Upper lobe of left lung (tissue), 6 donors: Measurements from ENCODE around the gene R3HDM4. TPM values are rescaled to one million over a fixed set of nuclear protein-coding genes. Genes with fewer than 3 reads are reported as not detected.

Experiments
- ATAC-seq, 2 donors: fragments of 200-7000 bp; cut with Tn5 transposase; one replicate each; pipeline ENCODE4 v1.9.1; 2022; ENCODE audit warnings: mild to moderate bottlenecking in 2 of 2, moderate library complexity in 2 of 2; ENCODE audit not compliant: low FRiP score in 2 of 2
- DNase-seq, 2 donors: peaks; one replicate each; pipeline ENCODE4 v3.0.0-alpha.2; 2019 to 2020
- H3K27ac ChIP-seq, 4 donors: fragments of 200-600 bp; sonication (generic); one replicate each; pipeline ENCODE4 v1.5.1; 2016 to 2019
- H3K27me3 ChIP-seq, 4 donors: fragments of 200-600 bp; sonication (generic); one replicate each; pipeline ENCODE4 v1.5.1; 2017 to 2019
- H3K36me3 ChIP-seq, 4 donors: fragments of 200-600 bp; sonication (generic); one replicate each; pipeline ENCODE4 v1.5.1; 2016 to 2019
- H3K4me1 ChIP-seq, 4 donors: fragments of 200-600 bp; sonication (generic); one replicate each; pipeline ENCODE4 v1.5.1; 2018 to 2019
- H3K4me3 ChIP-seq, 4 donors: fragments of 200-600 bp; sonication (generic); one replicate each; pipeline ENCODE4 v1.5.1; 2017 to 2019; ENCODE audit warnings: mild to moderate bottlenecking in 2 of 4, moderate library complexity in 1 of 4
- H3K9me3 ChIP-seq, 4 donors: fragments of 200-600 bp; sonication (generic); one replicate each; pipeline ENCODE4 v1.5.1; 2018 to 2019
- CTCF ChIP-seq, 6 experiments: fragments of 450-650 bp in 4 of 6; fragments of 200-600 bp in 2 of 6; sonication (generic) in 2 of 6; IDR thresholded peaks; one replicate each; pipeline ENCODE4 v1.5.1; 2016 to 2019; ENCODE audit warnings: antibody characterized with exemption in 6 of 6
- EP300 ChIP-seq, 4 donors: sonication (generic); formaldehyde crosslinking; IDR thresholded peaks; one replicate each; pipeline ENCODE4 v1.5.1; 2017; ENCODE audit warnings: antibody characterized with exemption in 4 of 4, control low read depth in 2 of 4
- POLR2A ChIP-seq, 4 donors: fragments of 450-650 bp; IDR thresholded peaks; one replicate each; pipeline ENCODE4 v1.5.1; 2016 to 2017; ENCODE audit warnings: antibody characterized with exemption in 4 of 4, mild to moderate bottlenecking in 2 of 4
- POLR2AphosphoS5 ChIP-seq, 2 donors: sonication (generic); formaldehyde crosslinking; IDR thresholded peaks; one replicate each; pipeline ENCODE4 v1.5.1; 2017; ENCODE audit warnings: antibody characterized with exemption in 2 of 2
- WGBS, 2 donors: methylation state at CpG; one replicate each; pipeline ENCODE4 v1.1.5; 2017 to 2018; 5-methylcytosine and 5-hydroxymethylcytosine counted together
- total RNA-seq, 6 donors: library from RNA; depleted of rRNA in 4 of 6; stranded (reverse); fragments of >200 nt in 4 of 6; gene quantifications; one replicate each; pipeline versions ENCODE4 v1.1.0 to v1.2.1, GENCODE V29; 2016 to 2021
- donor health status: DM: no; HTN: no; CAD: no; lungs with moderate emphysema.
- donor health status: DM: no; HTN: yes; CAD: no; lungs with severe emphysema.

R3HDM4 gene
- total RNA-seq, 6 donors from 2014 or later = 39.6 to 71.2 (median 63.3) TPM

GRCh38 chr19:943551-944170 is 30.6 kb upstream of the R3HDM4 start:
- H3K27me3 ChIP-seq = no peaks in the 10 kb centered on the region
- H3K4me3 ChIP-seq = no peak overlapping the region
- H3K27ac ChIP-seq = no peak overlapping the region
- ATAC-seq = no peak
- 94 to 98% methylated on average over 6 to 17 of the region's 17 CpGs for WGBS, 2 donors
- no peaks in the 10 kb centered on the region for H3K9me3 ChIP-seq
- TF ChIP-seq EP300 (IDR thresholded peaks at IDR 0.05) (no peak), CTCF (IDR thresholded peaks at IDR 0.05) (no peak), POLR2A (IDR thresholded peaks at IDR 0.05) (no peak), POLR2AphosphoS5 (IDR thresholded peaks at IDR 0.05) (no peak)
- H3K36me3 ChIP-seq = peaks cover 0 to 11% (median 0%) of the 10 kb centered on the region in 4 donors
- H3K4me1 ChIP-seq = peaks cover 26 to 33% (median 32%) of the 10 kb centered on the region in 4 donors
- no peak for DNase-seq

DNA sequence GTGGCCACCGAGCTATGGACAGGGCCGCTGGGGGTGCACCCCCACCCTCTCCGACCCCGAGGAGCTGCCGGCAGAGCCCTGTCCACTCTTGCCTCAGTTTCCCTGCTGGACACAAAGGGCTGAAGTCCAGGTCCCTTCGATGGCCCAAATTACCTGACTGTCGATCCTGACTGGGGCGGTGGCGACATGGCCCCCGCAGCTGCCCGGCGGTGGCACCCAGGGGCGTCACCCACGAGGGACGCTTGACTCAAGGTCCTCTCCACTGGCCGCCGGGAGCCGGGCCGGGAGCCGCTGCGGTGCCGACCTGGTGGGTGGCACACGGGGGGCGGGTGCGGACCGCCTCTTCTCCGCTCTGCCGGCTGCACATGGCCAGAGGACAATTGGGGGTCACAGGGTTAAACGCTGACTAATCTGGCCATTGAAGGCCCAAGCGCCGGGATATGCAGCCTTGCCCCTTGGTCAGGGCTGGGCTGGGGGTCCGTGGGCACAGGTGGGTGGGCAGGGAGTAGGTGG is 29.2 kb upstream of the R3HDM4 start:
- 93% methylated on average over 23 of the region's 32 CpGs; no CpG with 5 or more reads in 1 of the 2 donors for WGBS, 2 donors
- no peak overlapping the region for H3K27ac ChIP-seq
- H3K4me3 ChIP-seq = no peak overlapping the region

DNA sequence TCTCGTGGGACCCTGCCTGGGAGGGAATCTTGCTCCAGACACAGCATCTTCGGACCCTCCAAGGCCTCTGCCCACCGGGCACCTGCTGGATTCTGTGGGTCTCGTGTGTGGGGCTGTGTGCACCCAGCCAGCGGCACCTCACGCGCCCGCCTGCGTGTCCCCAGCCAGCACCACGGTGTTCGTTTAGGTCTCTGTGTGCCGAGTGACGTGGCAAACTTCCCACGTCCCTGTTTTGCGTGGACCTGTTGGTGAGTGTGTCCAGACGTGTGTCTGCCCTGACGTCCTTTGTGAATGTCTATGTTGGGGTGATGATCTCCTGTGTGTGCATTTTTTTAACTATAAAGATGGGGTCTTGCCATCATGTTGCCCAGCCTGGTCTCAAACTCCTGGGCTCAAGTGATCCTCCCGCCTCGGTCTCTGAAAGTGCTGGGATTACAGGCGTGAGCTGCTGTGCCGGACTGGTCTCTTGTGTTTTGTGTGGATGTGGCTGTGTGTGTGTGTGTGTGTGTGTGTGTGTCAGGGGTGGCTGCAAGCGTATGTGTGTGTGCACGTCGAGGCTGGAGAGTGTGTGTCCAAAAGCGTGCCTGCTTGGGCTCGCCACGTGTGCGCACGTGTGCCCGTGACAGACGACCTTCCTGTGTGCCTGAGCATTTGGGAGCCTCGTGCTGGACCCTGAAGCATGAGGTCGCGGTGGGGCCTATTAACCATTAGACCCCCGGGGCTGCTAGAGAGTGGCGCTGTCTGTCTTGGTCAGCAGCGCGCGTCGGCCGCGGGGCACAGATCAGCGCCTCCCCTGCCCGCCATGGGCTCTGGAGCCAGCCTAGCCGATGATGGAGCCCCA is 28.5 kb upstream of the R3HDM4 start:
- peak overlapping the region in 3 of 4 donors; percentile 38 to 49 (median 44) for H3K4me3 ChIP-seq
- TF ChIP-seq EP300 (IDR thresholded peaks at IDR 0.05) (no peak), POLR2A (IDR thresholded peaks at IDR 0.05) (no peak), CTCF (IDR thresholded peaks at IDR 0.05) (no peak), POLR2AphosphoS5 (IDR thresholded peaks at IDR 0.05) (no peak)
- 43 to 50% methylated on average over 21 to 42 of the region's 45 CpGs for WGBS, 2 donors
- peaks cover 0 to 7% (median 0%) of the 10 kb centered on the region in 4 donors for H3K36me3 ChIP-seq
- peaks cover 26 to 38% (median 29%) of the 10 kb centered on the region in 4 donors for H3K4me1 ChIP-seq
- peak overlapping the region; percentile 82 to 89 (median 84) for H3K27ac ChIP-seq
- DNase-seq = peak in 1 of 2 donors; percentile 67
- H3K27me3 ChIP-seq = no peaks in the 10 kb centered on the region
- no peaks in the 10 kb centered on the region for H3K9me3 ChIP-seq
- ATAC-seq = no peak

More for the DNA sequence above, 29.2 kb upstream of the R3HDM4 start:
- DNase-seq (peak in 1 of 2 donors; percentile 81), ATAC-seq (no peak)
- TF ChIP-seq EP300 (IDR thresholded peaks at IDR 0.05) (no peak), POLR2AphosphoS5 (IDR thresholded peaks at IDR 0.05) (no peak), POLR2A (IDR thresholded peaks at IDR 0.05) (no peak), CTCF (IDR thresholded peaks at IDR 0.05) (no peak)
- H3K9me3 ChIP-seq = no peaks in the 10 kb centered on the region
- H3K27me3 ChIP-seq = no peaks in the 10 kb centered on the region
- H3K36me3 ChIP-seq = peaks cover 0 to 7% (median 0%) of the 10 kb centered on the region in 4 donors
- H3K4me1 ChIP-seq = peaks cover 26 to 38% (median 29%) of the 10 kb centered on the region in 4 donors

DNA sequence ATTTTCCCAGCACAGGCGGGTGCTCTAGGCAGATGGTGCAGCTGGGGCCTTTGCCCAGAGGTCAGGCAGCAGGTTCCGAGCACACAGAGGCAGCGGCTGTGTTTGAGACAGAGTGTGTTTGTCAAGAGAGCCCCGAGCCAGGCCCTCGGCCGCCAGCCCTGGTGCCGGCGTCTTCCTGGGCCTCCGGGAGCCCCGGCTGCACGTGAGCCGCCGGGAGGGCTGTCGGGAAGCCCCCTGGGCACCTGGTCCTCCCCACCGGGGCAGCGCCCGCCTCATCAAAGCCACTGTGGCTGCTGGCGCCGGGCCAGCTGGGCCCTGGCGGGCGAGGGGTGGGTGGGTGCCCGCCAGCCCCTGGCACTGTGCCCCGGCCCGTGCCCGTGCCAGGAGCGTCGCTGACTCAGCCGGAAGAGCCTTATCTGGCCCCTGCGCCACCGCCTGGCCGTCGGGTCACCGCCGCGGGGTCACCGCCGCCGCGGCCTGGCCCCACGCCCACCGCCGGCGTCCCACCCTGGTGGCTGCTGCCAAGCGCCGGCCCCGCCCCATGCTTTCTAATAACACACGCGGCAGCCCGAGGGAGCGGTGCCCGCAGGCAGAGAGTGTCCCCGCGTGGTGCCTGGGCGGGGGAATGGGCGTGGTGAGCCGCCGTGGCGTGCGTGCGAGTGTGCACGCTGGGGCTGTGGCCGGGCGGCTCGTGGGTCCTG is 27.7 kb upstream of the R3HDM4 start:
- TF ChIP-seq POLR2A (IDR thresholded peaks at IDR 0.05) (peak in 1 of 4 donors; percentile 13), POLR2AphosphoS5 (IDR thresholded peaks at IDR 0.05) (peak; percentile 60 to 72), CTCF (IDR thresholded peaks at IDR 0.05) (peak in 3 of 6 experiments; percentile 11 to 24 (median 22)), EP300 (IDR thresholded peaks at IDR 0.05) (peak in 1 of 4 donors; percentile 10)
- 2 to 13% methylated on average over 14 to 24 of the region's 64 CpGs for WGBS, 2 donors
- ATAC-seq = peak; percentile 75 to 77

More for the DNA sequence above, 27.7 kb upstream of the R3HDM4 start:
- Histone ChIP-seq H3K27me3 (no peaks in the 10 kb centered on the region), H3K36me3 (peaks cover 0 to 7% (median 0%) of the 10 kb centered on the region in 4 donors), H3K4me3 (peak overlapping the region; percentile 19 to 49 (median 41)), H3K9me3 (no peaks in the 10 kb centered on the region), H3K4me1 (peaks cover 27 to 38% (median 31%) of the 10 kb centered on the region in 4 donors), H3K27ac (peak overlapping the region; percentile 82 to 89 (median 84))
- peak; percentile 87 to 95 for DNase-seq
